GM12892 (cell line): ENCODE measurements around the gene ACCSL.

ENCODE experiments used
- POLR2A ChIP-seq: IDR thresholded peaks from 2 replicates; pipeline ENCODE4 v1.6.1; 2011; ENCODE audit warnings: low read depth, low read length, control low read depth
- POLR2AphosphoS5 ChIP-seq: IDR thresholded peaks from 2 replicates; pipeline ENCODE4 v1.6.1; 2011; ENCODE audit warnings: low read depth, low read length, control low read depth

DNA sequence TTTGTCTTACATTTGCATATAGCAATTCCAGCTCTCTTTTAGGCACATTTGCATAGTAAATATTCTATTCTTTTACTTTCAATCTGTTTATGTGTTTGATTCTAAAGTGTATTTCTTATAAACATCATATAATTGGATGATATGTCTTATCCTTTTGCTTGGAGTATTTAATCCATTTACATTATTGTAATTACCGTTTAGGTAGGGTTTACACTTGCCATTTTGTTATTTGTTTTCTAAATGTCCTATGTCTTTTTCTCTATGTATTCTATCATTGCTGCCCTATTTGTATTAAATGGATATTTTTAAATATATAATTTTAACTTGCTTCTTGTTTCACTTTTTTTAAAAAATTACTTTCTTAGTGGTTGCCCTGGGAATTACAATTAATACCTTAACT is 22.8 kb upstream of the ACCSL start:
- TF ChIP-seq POLR2A (no peak), POLR2AphosphoS5 (no peak)
